Islet of Langerhans (tissue), 1 donor: ENCODE results near the gene KCNQ5.

Source experiments
- FAIRE-seq: peaks from one replicate; lab custom pipeline; 2011; peaks lifted over from hg19 to GRCh38; lab: Jason Lieb, UNC

The KCNQ5 gene

GRCh38 chr6:72810571-72811280 is 188.9 kb downstream of the KCNQ5 start:
- FAIRE-seq: no peak

GRCh38 chr6:72811971-72812421 is 190.1 kb downstream of the KCNQ5 start:
- FAIRE-seq: no peak

GRCh38 chr6:72813807-72814596 is 192.1 kb downstream of the KCNQ5 start:
- FAIRE-seq: no peak

GRCh38 chr6:72816022-72816421 is 194.2 kb downstream of the KCNQ5 start:
- FAIRE-seq: no peak

GRCh38 chr6:72817208-72817607 is 195.3 kb downstream of the KCNQ5 start:
- FAIRE-seq: no peak

GRCh38 chr6:72819609-72820008 is 197.7 kb downstream of the KCNQ5 start:
- no peak for FAIRE-seq

- no peak for FAIRE-seq
These were observed 198.3 kb downstream of the KCNQ5 start for GRCh38 chr6:72820153-72820552.

GRCh38 chr6:72820906-72821305 is 199.0 kb downstream of the KCNQ5 start:
- FAIRE-seq: no peak

- FAIRE-seq: no peak
These were observed 200.2 kb downstream of the KCNQ5 start for GRCh38 chr6:72822023-72822422.

GRCh38 chr6:72822691-72823090 is 200.8 kb downstream of the KCNQ5 start:
- FAIRE-seq: no peak

- FAIRE-seq: no peak
These were observed 203.0 kb downstream of the KCNQ5 start for GRCh38 chr6:72824833-72825232.

GRCh38 chr6:72825315-72825911 is 203.5 kb downstream of the KCNQ5 start:
- no peak for FAIRE-seq

GRCh38 chr6:72826037-72826436 is 204.2 kb downstream of the KCNQ5 start:
- no peak for FAIRE-seq

GRCh38 chr6:72826744-72827438 is 205.0 kb downstream of the KCNQ5 start:
- FAIRE-seq: no peak

- FAIRE-seq: no peak
These were observed 207.0 kb downstream of the KCNQ5 start for GRCh38 chr6:72828904-72829303.

GRCh38 chr6:72832271-72832670 is 210.4 kb downstream of the KCNQ5 start:
- no peak for FAIRE-seq

GRCh38 chr6:72835749-72836148 is 213.9 kb downstream of the KCNQ5 start:
- FAIRE-seq: no peak

GRCh38 chr6:72836971-72837370 is 215.1 kb downstream of the KCNQ5 start:
- FAIRE-seq: no peak

GRCh38 chr6:72841195-72841594 is 219.3 kb downstream of the KCNQ5 start:
- no peak for FAIRE-seq

GRCh38 chr6:72842140-72842539 is 220.3 kb downstream of the KCNQ5 start:
- no peak for FAIRE-seq

- FAIRE-seq: no peak
These were observed 222.8 kb downstream of the KCNQ5 start for GRCh38 chr6:72844614-72845013.

- FAIRE-seq: no peak
These were observed 227.5 kb downstream of the KCNQ5 start for GRCh38 chr6:72849346-72849745.

GRCh38 chr6:72850040-72850439 is 228.2 kb downstream of the KCNQ5 start:
- no peak for FAIRE-seq
